NCI-H748 (cell line): ENCODE data around the gene SPATA24.
A peak's percentile ranks its signal among the peaks of the same experiment; 100 is the strongest.
"Not testable (repeated sequence)": the region's sequence is repeated elsewhere in the genome, so short reads cannot be mapped to it uniquely, and the experiment has no call there.

Source experiments
- DNase-seq: peaks from one replicate; lab custom pipeline; 2025; ENCODE audit not compliant: unreplicated experiment; lab: John Stamatoyannopoulos, UW

Gene SPATA24

GRCh38 chr5:139417214-139417613 is 13.3 kb upstream of the SPATA24 start:
- DNase-seq: no peak

DNA sequence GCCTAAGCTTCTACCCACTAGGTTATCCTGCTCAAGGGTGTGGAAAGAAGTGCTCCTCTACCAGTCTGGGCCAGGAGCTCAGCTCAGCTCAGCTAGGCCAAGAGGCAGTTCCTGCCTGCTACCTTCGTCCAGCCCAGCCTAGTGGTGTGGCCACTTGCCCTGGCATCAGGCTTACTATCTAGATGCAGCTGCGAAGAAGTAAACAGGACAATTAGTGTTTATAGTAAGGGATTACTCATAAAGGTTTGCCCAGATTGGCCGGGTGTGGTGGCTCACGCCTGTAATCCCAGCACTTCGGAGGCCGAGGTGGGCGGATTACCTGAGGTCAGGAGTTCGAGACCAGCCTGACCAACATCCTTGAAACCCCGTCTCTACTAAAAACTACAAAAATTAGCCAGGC is 12.8 kb upstream of the SPATA24 start:
- no peak for DNase-seq

- DNase-seq: no peak
Measured at GRCh38 chr5:139415869-139416268, 12.0 kb upstream of the SPATA24 start.

DNA sequence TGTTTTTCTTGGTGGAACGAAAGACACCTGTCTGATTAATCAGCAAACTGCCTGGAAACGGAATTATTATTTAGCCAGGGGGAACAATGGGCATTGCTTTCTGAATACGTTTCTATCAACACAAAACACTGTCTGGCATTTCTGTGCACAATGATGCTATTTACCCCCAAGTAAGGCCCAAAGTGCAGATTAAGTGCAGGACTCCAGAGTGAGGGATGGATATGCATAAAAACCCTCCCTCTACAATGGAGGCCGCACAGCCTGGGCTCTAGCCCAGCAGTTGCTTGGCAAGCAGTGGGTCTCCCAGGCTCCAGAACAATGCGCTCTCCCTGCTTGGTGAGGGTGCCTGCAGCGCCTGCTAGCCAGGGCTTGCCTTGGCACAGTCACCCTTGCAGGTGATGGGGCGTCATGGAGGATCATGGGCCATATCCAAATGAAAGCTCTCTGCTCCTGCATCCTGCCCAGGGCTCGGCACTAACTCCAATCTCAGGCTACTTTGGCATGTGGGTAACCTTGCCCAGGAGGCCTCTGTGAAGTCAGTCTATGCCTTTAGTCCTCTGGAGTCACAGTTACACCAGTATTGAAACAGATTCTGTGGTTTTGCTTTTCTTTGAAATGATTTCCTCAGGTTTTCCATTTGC is 11.5 kb upstream of the SPATA24 start:
- no peak for DNase-seq

DNA sequence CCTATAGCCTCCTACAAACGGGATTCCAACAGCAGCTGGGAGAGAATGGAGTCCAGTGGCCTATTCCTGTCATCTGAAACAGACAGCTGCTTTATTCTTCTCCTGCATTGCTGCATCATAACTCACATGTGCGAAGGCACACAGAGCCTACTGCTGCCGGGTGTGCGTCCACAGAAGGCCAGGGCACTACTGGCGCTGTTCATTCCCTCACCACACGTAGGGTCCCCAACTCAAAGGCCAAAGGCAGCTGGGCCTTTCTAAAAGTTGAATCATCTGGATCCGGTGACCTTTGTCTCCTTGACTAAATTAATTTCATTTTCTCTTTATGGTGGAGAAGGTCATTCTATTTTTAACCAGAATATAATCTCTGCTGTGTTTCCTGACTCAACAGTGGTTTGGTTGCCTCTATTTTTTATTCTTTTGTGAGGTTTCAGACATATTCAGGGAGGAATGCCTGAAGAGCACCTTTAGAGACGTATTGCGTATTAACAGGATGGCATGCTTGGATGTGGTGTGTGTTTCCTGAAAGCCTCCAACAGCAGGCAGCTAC is 10.8 kb upstream of the SPATA24 start:
- DNase-seq: no peak

DNA sequence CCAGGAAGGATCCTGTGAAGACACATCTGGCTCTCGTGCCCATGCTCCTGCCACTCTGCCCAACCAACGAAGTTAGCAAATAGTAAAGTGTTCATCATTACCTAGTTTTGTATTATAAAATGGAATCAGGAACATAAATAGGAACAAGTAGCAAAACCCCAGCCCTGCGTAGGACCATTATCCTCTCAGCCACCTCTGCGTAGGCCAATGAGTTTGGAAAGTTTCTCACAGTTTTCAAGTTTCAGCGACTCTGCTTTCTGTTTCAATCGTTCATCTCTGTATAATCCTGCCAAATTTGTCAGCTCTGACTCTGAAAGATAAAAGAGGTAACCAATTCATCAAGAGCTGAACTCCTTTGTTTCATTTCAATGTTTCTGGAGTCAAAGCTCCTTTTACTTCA is 10.1 kb upstream of the SPATA24 start:
- DNase-seq: no peak

- DNase-seq: no peak
Measured at GRCh38 chr5:139413153-139413552, 9.3 kb upstream of the SPATA24 start.

- DNase-seq: no peak
Measured at GRCh38 chr5:139410993-139411828, 7.3 kb upstream of the SPATA24 start.

DNA sequence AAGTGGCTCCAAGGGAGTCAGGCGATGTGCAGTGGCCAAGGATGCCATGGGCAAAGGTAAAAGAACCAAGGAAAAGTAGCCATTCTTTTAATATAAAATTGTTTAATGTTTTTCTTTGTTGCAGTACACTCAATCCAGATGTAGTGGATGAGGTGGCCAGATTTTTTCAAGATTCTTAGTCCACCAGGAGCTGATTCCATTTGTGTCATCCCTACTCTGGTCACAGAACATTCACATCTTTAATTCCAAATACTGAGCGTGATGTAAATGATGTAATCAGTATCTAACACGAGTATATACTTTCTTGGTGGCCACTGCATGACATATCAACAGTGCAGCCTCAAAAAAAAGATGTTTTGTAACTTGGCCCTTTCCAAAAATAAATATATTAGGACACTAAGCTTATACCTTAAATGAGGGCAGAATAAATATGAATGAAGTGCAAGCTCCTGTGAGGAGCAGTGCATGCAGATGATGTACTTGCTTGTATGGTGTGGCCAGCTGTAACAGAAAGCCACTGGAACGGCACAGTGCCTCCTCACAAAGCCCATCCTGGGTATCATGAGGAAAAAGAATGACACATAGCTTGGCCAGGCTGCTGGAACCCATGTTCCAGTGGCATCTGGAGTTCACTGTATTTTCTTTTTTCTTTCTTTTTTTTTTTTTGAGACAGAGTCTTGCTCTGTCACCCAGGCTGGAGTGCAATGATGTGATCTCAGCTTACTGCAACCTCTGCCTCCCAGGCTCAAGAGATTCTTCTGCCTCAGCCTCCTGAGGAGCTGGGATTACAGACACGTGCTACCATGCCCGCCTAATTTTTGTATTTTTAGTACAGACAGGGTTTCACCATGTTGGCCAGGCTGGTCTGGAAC is 6.5 kb upstream of the SPATA24 start:
- DNase-seq: no peak

DNA sequence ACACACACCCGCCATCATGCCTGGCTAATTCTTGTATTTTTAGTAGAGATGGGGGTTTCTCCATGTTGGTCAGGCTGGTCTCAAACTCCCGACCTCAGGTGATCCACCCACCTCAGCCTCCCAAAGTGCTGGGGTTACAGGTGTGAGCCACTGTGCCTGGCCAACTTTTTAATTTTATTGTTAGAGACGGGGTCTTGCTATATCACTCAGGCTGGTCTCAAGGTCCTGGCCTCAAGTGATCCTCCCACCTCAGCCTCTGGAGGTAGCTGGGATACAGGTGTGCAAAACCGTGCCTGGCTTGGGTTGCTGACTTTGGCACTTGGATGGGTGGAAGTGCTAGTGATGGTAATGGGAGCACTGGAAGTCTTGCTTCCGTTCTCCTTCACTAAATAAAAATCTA is 5.2 kb upstream of the SPATA24 start:
- not testable (repeated sequence) for DNase-seq

DNA sequence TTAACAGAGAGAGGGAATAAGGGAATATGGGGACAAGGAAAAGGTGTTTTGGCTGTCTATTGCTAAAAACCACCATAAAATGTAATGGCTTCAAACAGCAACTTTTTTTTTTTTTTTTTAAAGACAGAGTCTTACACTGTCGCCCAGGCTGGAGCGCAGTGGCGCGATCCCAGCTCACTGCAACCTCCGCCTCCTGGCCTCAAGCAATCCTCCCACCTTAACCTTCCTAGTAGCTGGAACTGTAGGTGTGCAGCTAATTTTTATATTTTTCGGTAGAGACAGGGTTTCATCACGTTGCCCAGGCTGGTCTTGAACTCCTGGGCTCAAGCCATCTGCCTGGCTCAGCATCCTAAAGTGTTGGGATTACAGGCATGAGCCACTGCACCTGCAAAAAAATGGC is 4.3 kb upstream of the SPATA24 start:
- DNase-seq: no peak

- DNase-seq: no peak
Measured at GRCh38 chr5:139407517-139407916, 3.6 kb upstream of the SPATA24 start.

- no peak for DNase-seq
Measured at GRCh38 chr5:139406963-139407362, 3.1 kb upstream of the SPATA24 start.

DNA sequence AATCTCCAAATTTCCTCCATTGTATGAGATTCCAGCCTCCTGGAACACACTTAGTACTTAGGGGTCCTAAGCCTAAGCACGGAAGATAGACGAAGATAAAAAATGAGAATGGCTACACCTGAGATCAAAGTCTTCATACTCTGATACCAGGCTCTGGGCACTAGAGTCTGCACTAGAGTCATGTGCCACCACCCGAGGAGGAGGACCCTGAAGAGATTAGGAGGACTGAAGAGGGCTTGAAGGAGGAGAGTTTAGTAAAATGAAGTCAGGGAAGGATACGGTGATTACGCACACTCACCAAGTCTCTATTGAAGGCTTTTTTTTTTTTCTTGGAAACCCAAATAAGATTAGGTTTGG is 573 bp upstream of the SPATA24 start:
- DNase-seq: peak; percentile 46

DNA sequence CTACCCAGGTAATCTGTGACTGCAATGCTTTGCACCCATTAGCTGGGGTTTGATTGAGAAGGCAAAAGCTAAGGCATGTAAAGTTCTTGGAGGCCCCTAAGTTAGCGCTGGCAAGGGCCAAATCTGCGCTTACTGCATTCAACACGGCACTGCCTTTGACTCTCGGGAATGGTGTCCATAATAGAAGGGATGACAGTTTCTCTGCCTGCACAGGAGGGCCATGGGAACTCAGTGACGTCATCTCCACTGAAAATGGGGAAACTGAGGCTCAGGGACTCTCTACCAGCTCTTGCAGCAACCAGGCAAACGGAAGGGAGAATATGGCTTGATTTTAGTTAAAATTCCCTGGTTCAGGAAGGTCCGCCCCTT is 487 bp downstream of the SPATA24 start:
- no peak for DNase-seq

- peak; percentile 37 for DNase-seq
Measured at GRCh38 chr5:139402561-139403158, 1.2 kb downstream of the SPATA24 start.

- no peak for DNase-seq
Measured at GRCh38 chr5:139401546-139401945, 2.3 kb downstream of the SPATA24 start.

- no peak for DNase-seq
Measured at GRCh38 chr5:139399501-139400121, 4.3 kb downstream of the SPATA24 start.

GRCh38 chr5:139397921-139398320 is 6.0 kb downstream of the SPATA24 start:
- DNase-seq: no peak

DNA sequence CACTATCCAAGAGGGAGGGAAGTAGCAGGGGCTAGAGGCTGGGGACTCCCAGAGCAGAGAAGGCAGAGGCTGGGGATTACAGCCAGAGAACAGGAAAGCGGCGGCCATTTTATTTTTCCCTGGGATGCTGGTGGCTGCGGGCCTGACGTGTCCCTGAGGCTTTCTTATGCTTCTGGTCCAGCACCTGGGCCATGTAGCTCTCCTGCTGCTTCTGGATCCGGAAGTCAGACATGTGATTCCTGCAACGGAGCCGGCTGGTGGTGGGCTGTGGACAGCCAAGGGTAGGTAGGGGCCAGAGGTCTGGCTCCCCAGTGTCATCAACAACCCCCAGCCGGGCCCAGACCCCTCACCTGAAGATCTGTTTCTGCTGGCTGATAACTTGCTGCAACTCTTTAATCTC is 7.2 kb downstream of the SPATA24 start:
- DNase-seq: no peak
